LNCAP (cell line): ENCODE measurements around the gene SPOPL.

ENCODE experiments used
- TF ChIP-seq, protein P1 (sequence below): fragments of 450-650 bp; IDR thresholded peaks from 2 replicates; pipeline ENCODE4 v1.5.1; 2017; ENCODE audit warnings: mild to moderate bottlenecking

Gene SPOPL

DNA sequence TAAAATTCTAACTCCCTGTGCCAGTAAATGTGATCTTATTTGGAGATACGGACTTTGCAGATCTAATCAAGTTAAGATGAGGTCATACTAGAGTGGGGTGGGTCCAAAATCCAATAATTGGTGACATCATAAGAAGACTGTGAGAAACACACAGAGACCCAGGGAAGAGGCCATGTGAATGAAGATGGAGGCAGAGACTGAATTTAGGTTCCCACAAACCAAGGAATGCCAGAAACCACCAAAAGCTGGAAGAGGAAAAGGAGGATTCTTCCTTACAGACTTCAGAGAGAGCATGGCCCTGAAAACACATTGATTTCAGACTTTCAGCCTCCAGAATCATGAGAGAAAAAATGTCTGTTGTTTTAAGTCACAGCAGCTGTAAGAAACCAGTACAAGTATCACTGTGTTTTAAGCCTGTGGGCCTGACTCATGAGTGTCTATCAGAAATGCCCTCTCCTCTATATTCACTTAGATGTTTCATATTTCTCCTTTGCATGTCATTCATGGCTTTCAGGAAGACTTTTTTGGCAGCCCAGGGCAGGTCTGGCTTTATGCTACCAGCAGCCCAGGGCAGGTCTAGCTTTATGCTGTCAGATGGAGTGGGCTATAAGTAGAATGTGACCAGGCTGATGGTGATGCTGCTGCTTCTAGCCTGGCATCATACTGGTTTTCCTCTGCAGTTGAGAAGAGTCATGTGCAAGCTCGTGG, 100.0 kb downstream of the SPOPL start:
- TF ChIP-seq, protein P1, sequence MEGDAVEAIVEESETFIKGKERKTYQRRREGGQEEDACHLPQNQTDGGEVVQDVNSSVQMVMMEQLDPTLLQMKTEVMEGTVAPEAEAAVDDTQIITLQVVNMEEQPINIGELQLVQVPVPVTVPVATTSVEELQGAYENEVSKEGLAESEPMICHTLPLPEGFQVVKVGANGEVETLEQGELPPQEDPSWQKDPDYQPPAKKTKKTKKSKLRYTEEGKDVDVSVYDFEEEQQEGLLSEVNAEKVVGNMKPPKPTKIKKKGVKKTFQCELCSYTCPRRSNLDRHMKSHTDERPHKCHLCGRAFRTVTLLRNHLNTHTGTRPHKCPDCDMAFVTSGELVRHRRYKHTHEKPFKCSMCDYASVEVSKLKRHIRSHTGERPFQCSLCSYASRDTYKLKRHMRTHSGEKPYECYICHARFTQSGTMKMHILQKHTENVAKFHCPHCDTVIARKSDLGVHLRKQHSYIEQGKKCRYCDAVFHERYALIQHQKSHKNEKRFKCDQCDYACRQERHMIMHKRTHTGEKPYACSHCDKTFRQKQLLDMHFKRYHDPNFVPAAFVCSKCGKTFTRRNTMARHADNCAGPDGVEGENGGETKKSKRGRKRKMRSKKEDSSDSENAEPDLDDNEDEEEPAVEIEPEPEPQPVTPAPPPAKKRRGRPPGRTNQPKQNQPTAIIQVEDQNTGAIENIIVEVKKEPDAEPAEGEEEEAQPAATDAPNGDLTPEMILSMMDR, result no peak

DNA sequence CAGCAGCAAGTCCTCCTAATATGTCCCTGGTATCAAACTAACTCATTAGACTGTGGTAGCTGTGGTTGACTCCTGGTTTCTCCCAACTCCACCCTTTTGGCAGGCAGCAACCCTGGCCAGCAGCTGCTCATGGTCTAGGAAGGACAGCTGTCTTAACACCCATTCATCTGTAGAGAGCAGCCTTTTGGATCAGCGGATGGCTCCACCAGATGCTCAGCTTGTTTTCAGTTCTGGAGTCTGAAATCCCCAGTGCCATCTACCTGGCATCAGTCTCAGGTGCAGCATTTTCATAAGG, 100.5 kb downstream of the SPOPL start:
- TF ChIP-seq, protein P1, result no peak

DNA sequence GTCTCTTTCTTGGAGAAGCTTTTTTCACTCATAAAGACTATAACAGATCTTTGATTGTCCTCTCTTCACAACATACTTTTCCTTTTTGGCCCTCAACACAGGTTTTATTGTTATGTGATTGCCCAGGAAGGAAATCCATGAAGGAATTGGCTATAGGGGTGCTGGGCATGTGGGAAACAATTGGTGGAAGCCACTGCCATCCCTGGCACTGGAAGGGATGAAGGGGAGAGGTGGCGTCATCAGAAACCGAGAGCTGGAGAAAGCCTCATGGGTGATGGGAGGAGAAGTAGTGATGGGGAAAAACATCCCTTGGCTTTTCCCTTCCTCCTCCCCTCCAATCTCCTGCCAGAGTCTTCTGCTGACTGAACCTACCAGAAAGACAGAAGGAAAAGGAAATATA, 106.2 kb downstream of the SPOPL start:
- TF ChIP-seq, protein P1, result no peak

DNA sequence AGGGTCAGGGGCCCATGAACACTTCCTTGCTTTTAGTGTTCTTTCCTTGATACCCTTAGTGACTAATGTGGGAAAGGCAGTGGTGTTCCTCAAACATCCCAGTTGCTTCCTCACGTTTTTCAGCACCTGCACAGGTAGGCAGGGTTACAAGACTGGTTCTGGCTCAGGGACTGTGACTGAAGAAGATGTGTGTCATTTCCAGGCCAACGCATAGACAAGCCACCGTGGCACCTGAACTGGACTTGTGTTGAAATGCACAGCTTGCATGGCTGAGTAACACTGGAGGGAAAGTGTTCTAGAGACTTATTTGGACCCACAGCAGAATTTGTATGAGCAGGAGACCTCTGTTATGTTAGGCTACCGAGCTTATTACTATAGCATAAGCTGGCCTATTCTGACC, 107.9 kb downstream of the SPOPL start:
- TF ChIP-seq, protein P1, result no peak

DNA sequence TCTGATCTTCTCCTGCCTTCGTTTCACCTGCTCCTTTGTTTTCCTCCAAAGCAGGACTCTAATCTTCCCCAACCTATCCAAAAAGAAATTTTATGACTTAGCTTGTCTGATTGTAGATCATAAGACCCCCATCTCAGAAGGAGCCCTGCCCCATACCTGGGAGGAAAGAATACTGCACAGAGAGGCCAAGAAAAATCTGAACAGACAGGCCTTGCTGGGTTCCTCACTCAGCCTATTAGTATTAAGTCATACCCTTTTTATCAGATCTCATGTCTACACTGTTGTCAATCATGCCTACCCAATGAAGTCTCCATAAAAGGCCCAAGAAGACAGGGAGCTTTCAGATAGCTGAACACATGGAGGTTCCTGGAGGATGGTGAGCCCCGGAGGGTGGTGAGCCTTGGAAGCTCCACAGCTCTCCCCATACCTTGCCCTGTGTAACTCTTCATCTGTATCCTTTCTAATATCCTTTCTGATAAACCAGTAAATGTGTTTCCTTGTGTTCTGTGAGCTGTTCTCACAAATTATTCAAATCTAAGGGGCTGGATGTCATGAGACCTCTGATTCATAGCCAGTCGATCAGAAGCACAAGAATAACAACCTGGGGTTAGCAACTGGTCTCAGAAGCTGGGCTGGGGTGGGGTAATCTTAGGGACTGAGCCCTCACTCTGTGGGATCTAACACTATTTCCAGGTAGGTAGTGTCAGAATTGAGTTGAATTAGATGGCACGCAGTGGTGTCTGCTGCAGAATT, 108.8 kb downstream of the SPOPL start:
- TF ChIP-seq, protein P1, result no peak

DNA sequence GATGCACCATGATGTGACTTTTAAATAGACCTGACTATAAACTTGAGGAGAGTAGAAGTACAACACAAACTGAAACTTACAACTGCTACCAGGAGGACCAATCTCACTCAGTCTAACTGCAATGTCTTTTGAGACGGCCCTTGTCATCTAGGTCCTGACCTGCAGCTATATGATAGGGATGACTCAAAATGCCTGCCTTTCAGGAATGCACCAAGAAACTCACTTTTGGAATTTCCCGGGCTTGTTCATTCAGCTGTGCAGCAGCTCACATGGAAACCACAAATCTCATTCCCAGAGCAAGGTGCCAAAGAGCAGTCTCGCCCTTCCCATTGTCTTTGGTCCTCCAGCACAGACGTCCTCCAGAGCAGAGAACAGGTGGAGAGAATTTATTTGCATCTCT, 113.7 kb downstream of the SPOPL start:
- TF ChIP-seq, protein P1, result no peak

DNA sequence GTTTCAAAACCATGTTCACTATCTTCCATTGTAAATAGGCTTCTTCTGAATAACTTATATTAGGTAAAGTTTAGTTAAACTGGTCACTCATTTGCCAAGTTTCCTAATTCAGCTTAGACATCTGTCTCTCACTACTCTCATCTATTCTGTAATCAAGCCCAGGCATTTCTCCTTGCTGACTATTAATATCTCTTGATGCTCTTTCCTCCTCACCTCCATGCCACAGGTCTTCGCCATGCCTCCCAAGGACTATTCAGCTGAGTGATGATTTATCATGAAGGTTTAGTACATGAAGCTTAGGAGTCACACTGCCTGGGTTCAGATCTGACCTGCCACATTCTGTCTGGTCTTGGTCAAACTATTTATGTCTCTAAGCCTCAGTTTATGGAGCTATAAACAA, 115.5 kb downstream of the SPOPL start:
- TF ChIP-seq, protein P1, result no peak
